HEK293T (cell line): ENCODE results near the gene MUC5B.
"Not testable (repeated sequence)": the region's sequence is repeated elsewhere in the genome, so short reads cannot be mapped to it uniquely, and the experiment has no call there.

ENCODE experiments used
- ARNT ChIP-seq: fragments of 450-650 bp; IDR thresholded peaks from 2 replicates; pipeline ENCODE4 v1.6.1; 2017; ENCODE audit warnings: mild to moderate bottlenecking
- BHLHE40 ChIP-seq: fragments of 450-650 bp; IDR thresholded peaks from 2 replicates; pipeline ENCODE4 v1.6.1; 2016; ENCODE audit warnings: mild to moderate bottlenecking, moderate library complexity, borderline replicate concordance
- CTBP1 ChIP-seq: fragments of 450-650 bp; IDR thresholded peaks from 2 replicates; pipeline ENCODE4 v1.6.1; 2016; ENCODE audit warnings: borderline replicate concordance
- FOXA1 ChIP-seq: fragments of 450-650 bp; IDR thresholded peaks from 2 replicates; pipeline ENCODE4 v1.6.1; 2016; ENCODE audit warnings: mild to moderate bottlenecking
- FOXK2 ChIP-seq: fragments of 450-650 bp; IDR thresholded peaks from 2 replicates; pipeline ENCODE4 v1.6.1; 2016; ENCODE audit warnings: mild to moderate bottlenecking
- LEF1 ChIP-seq: fragments of 450-650 bp; IDR thresholded peaks from 2 replicates; pipeline ENCODE4 v1.6.1; 2017; ENCODE audit warnings: mild to moderate bottlenecking, borderline replicate concordance
- NFRKB ChIP-seq: fragments of 450-650 bp; IDR thresholded peaks from 2 replicates; pipeline ENCODE4 v1.6.1; 2016; ENCODE audit warnings: mild to moderate bottlenecking, moderate library complexity
- SP1 ChIP-seq: fragments of 450-650 bp; IDR thresholded peaks from 2 replicates; pipeline ENCODE4 v1.6.1; 2017
- SUZ12 ChIP-seq: fragments of 450-650 bp; IDR thresholded peaks from 2 replicates; pipeline ENCODE4 v1.6.1; 2016; ENCODE audit warnings: mild to moderate bottlenecking
- TARDBP ChIP-seq: fragments of 450-650 bp; IDR thresholded peaks from 2 replicates; pipeline ENCODE4 v1.6.1; 2016
- TF ChIP-seq, protein P1 (sequence below): fragments of 450-650 bp; IDR thresholded peaks from 2 replicates; pipeline ENCODE4 v1.6.1; 2016

DNA sequence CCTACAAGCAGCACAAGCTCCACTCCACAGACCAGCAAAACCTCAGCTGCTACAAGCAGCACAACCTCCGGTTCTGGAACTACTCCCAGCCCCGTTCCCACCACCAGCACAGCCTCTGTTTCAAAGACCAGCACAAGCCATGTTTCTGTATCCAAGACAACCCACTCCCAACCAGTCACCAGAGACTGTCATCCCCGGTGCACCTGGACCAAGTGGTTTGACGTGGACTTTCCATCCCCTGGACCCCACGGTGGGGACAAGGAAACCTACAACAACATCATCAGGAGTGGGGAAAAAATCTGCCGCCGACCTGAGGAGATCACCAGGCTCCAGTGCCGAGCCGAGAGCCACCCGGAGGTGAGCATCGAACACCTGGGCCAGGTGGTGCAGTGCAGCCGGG, 33.0 kb upstream of the MUC5B start:
- TF ChIP-seq BHLHE40, SUZ12, CTBP1, SP1, NFRKB, TARDBP, ARNT, FOXK2, FOXA1, LEF1: not testable (repeated sequence)
- TF ChIP-seq, protein P1, sequence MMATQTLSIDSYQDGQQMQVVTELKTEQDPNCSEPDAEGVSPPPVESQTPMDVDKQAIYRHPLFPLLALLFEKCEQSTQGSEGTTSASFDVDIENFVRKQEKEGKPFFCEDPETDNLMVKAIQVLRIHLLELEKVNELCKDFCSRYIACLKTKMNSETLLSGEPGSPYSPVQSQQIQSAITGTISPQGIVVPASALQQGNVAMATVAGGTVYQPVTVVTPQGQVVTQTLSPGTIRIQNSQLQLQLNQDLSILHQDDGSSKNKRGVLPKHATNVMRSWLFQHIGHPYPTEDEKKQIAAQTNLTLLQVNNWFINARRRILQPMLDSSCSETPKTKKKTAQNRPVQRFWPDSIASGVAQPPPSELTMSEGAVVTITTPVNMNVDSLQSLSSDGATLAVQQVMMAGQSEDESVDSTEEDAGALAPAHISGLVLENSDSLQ = not testable (repeated sequence)
